Fibroblast of the aortic adventitia (primary cell): ENCODE data around the gene PCCA. TPM values are rescaled to one million over a fixed set of nuclear protein-coding genes. Genes with fewer than 3 reads are reported as not detected.

ENCODE experiments used
- DNase-seq: peaks from one replicate; pipeline ENCODE4 v3.0.0-alpha.2; 2010; ENCODE audit warnings: low read depth
- H3K4me3 ChIP-seq: 2 replicates; pipeline ENCODE4 v1.5.1; 2011; ENCODE audit warnings: low read depth, mild to moderate bottlenecking, control low read depth, low read length, moderate library complexity
- total RNA-seq: library from RNA; depleted of rRNA; stranded (reverse); fragments of >200 nt; gene quantifications from 2 replicates; pipeline ENCODE4 v1.2.3, GENCODE V29; 2012; ENCODE audit warnings: low replicate concordance
- TF ChIP-seq, protein P1 (sequence below): IDR thresholded peaks from 2 replicates; pipeline ENCODE4 v1.5.1; 2011; ENCODE audit warnings: mild to moderate bottlenecking, low read length, control low read depth, inconsistent platforms; ENCODE audit not compliant: insufficient read depth

PCCA gene
- total RNA-seq, 1 donor = 23.8 TPM

DNA sequence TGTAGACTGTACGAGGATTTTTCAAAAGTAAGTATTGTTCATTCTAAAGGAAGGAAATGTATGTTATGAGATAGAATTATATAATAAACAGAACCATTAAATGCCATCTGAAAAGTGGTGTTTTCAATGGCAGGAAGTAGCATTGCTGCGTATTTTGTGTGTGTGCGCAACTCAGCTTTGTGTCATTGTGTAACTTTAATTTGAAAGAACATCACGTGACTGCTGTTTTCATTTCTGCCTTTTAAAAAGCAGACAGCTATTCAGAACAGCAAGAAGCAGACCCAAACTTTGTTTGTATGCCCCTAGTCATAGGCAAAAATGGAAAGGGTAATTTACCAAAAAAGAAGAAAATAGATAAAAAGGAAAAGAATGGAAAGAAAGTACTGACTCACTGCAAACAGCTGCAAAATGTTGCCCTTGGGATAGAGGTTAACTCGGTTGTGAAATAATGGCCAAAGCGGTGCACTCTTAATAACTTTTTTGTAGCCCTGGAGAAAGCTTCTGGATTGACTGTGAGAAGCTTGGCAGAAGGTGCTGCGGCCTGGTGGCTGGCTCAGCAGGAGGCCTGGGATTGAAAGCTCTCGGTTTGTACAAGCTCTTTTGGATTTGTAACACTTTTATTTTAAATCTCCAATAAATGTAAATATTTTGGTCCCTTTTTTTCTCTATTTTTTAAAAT, 402.4 kb downstream of the PCCA start:
- peak; percentile 89 for DNase-seq
- H3K4me3 ChIP-seq = no peak overlapping the region
- TF ChIP-seq, protein P1, sequence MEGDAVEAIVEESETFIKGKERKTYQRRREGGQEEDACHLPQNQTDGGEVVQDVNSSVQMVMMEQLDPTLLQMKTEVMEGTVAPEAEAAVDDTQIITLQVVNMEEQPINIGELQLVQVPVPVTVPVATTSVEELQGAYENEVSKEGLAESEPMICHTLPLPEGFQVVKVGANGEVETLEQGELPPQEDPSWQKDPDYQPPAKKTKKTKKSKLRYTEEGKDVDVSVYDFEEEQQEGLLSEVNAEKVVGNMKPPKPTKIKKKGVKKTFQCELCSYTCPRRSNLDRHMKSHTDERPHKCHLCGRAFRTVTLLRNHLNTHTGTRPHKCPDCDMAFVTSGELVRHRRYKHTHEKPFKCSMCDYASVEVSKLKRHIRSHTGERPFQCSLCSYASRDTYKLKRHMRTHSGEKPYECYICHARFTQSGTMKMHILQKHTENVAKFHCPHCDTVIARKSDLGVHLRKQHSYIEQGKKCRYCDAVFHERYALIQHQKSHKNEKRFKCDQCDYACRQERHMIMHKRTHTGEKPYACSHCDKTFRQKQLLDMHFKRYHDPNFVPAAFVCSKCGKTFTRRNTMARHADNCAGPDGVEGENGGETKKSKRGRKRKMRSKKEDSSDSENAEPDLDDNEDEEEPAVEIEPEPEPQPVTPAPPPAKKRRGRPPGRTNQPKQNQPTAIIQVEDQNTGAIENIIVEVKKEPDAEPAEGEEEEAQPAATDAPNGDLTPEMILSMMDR = peak; percentile 47

DNA sequence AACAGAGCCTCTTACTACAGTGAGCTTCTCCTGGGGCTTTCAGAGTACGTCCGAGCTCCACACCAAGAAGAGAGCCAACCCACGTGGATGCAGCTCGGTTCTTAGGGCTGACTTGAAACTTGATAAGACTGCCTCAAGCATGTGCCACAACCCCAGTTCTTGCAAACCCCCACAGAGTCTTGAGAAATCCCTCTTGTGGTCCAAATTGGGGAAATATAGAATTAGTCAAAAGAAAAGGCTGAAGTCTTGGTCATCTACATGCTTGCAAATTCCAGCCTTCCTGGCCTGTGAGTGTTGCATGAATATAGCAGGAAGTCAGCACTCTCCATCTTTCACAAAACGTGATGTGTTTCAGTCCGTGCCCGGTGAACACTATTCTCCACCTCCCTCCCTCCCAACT, 404.5 kb downstream of the PCCA start:
- TF ChIP-seq, protein P1 = no peak

DNA sequence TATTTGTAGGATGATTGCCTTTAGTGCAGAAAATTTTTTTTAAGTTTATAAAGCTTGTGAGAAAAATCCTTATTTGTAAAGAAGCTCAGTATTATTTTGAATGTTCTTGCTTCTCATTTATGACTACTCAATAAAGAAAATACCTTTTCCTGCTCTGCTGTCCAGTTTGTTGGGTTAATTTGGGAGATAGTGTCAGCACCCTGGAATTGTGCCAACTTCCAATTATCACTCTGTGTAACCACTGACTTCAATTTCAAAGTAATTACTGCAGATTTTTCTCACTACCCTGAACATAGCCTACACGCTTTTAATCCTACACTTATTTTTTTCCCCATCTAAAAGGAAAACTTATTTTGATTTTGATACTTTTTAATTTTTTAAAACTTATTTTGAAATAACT, 406.6 kb downstream of the PCCA start:
- H3K4me3 ChIP-seq = no peak overlapping the region
- TF ChIP-seq, protein P1 = no peak
- no peak for DNase-seq

More for the DNA sequence above, 404.5 kb downstream of the PCCA start:
- peak; percentile 12 for DNase-seq
- no peak overlapping the region for H3K4me3 ChIP-seq

GRCh38 chr13:100497389-100497788, 408.5 kb downstream of the PCCA start:
- DNase-seq = peak; percentile 68
- H3K4me3 ChIP-seq = no peak overlapping the region
- TF ChIP-seq, protein P1 = no peak

- no peak for DNase-seq
- no peak overlapping the region for H3K4me3 ChIP-seq
- TF ChIP-seq, protein P1 = no peak
Measured at GRCh38 chr13:100502446-100502845, 413.6 kb downstream of the PCCA start.

- H3K4me3 ChIP-seq = no peak overlapping the region
- TF ChIP-seq, protein P1 = no peak
- no peak for DNase-seq
Measured at GRCh38 chr13:100503622-100504021, 414.7 kb downstream of the PCCA start.

GRCh38 chr13:100506154-100506553, 417.3 kb downstream of the PCCA start:
- TF ChIP-seq, protein P1 = no peak
- no peak overlapping the region for H3K4me3 ChIP-seq
- no peak for DNase-seq
